GM06990 (cell line): ENCODE data around the gene CYRIA.

Experiments
- DNase-seq: peaks from one replicate; pipeline ENCODE4 v3.0.0-alpha.2; 2011; ENCODE audit not compliant: insufficient read length; ENCODE audit errors: extremely low read depth
- H3K27me3 ChIP-seq: replicated peaks from 2 replicates; pipeline ENCODE4 v1.6.0; 2011; ENCODE audit warnings: low read length; ENCODE audit not compliant: control insufficient read depth, insufficient read depth
- H3K36me3 ChIP-seq: 2 replicates; pipeline ENCODE4 v1.5.1; 2011; ENCODE audit warnings: low read length; ENCODE audit not compliant: control insufficient read depth, insufficient read depth
- H3K4me3 ChIP-seq: replicated peaks from 2 replicates; pipeline ENCODE4 v1.5.1; 2011; ENCODE audit warnings: low read depth, mild to moderate bottlenecking, control low read depth, low read length
- TF ChIP-seq, protein P1 (sequence below): IDR thresholded peaks from 2 replicates; pipeline ENCODE4 v1.5.1; 2011; ENCODE audit warnings: low read length, control low read depth, mild to moderate bottlenecking, inconsistent platforms; ENCODE audit not compliant: insufficient read depth, poor library complexity, severe bottlenecking

CYRIA gene

DNA sequence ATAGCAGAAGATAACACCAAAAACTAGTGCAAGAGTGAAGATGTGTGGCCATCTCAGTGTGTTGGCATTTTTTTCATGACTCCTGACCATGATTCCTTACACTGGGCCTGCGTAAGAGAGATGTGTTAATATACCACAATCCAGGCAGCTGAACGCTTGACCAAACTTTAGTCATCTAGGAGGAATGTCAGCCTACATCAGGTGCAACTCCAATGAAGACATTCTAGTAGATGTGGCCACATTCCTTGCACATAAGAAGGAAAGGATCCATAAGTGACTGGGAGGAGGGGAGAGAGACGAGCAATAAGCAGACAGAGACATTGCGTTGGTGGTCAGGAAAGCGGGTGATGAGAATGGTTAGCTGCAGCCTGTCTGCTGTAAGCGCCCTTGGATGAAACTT is 42.6 kb downstream of the CYRIA start:
- TF ChIP-seq, protein P1, sequence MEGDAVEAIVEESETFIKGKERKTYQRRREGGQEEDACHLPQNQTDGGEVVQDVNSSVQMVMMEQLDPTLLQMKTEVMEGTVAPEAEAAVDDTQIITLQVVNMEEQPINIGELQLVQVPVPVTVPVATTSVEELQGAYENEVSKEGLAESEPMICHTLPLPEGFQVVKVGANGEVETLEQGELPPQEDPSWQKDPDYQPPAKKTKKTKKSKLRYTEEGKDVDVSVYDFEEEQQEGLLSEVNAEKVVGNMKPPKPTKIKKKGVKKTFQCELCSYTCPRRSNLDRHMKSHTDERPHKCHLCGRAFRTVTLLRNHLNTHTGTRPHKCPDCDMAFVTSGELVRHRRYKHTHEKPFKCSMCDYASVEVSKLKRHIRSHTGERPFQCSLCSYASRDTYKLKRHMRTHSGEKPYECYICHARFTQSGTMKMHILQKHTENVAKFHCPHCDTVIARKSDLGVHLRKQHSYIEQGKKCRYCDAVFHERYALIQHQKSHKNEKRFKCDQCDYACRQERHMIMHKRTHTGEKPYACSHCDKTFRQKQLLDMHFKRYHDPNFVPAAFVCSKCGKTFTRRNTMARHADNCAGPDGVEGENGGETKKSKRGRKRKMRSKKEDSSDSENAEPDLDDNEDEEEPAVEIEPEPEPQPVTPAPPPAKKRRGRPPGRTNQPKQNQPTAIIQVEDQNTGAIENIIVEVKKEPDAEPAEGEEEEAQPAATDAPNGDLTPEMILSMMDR: no peak
- Histone ChIP-seq H3K36me3 (no peaks in the 10 kb centered on the region), H3K27me3 (peaks cover 4% of the 10 kb centered on the region), H3K4me3 (no peak overlapping the region)
- DNase-seq: no peak

DNA sequence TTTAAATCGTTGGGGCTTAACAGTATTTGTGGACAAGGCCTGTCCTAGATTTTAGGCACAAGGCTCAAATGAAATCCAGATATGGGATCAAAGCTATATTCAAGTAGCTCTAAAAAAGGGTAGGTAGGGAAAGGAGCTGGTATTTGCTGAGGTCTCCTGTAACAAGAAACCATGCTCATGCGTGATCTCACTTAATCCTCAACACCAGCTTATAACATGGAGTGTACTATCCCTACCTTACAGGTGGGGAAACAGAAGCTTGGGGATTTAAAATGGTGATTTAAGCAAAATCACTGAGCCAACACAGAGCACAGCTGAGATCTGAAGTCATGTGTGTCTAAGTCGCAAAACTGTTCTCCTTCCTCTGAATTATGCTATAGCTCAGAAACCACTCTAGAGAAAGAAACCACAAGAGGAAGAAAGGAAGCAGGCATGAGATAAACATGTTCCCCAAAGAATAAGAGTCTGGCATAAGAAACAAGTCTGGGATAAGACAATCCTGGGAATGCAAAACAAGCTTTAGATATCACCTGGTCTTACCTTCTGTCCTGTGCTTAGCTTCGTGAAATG is 43.1 kb downstream of the CYRIA start:
- peaks cover 4% of the 10 kb centered on the region for H3K27me3 ChIP-seq
- DNase-seq: no peak
- TF ChIP-seq, protein P1: no peak
- no peak overlapping the region for H3K4me3 ChIP-seq
- no peaks in the 10 kb centered on the region for H3K36me3 ChIP-seq

DNA sequence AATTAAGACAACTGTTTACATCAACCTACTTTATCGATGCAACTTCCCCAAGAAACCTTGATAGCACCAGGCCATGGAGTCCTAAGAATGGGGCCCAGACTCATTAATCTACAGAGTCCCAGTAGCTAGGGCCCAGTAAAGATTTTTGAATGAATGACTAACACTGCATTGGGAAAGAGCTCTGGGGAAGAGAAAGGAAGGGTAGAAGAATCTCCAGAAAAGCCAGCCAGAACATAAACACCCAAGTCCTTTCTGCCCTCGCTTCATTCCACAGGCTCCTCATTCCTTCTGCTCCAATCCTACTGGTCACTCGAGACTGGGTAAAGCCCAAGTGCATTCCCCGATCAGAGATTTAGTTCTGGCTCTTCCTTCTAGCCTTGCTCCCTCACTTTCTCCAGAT is 44.3 kb downstream of the CYRIA start:
- H3K27me3 ChIP-seq: peaks cover 4% of the 10 kb centered on the region
- DNase-seq: no peak
- H3K4me3 ChIP-seq: no peak overlapping the region
- no peaks in the 10 kb centered on the region for H3K36me3 ChIP-seq
- TF ChIP-seq, protein P1: no peak

DNA sequence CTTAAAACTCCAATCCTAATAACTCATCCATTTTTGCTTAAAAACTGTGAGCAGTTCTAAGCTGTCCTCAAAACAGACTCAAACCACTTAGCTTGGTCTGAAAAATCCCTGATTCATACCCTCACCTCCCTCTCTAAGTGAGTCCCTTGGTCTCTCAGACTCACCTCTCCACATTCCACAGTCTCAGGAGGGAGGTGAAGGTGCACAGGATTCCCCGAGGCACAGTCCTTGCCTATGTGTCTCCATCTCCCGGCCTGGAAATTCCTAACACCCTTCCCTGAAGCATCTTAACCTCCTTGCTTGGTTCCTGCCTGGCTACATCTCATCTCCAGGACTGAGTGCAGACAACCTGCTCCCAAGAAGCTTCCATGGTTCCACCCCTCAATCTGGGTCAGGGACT is 45.0 kb downstream of the CYRIA start:
- Histone ChIP-seq H3K4me3 (no peak overlapping the region), H3K36me3 (no peaks in the 10 kb centered on the region), H3K27me3 (peaks cover 4% of the 10 kb centered on the region)
- TF ChIP-seq, protein P1: no peak
- DNase-seq: no peak

DNA sequence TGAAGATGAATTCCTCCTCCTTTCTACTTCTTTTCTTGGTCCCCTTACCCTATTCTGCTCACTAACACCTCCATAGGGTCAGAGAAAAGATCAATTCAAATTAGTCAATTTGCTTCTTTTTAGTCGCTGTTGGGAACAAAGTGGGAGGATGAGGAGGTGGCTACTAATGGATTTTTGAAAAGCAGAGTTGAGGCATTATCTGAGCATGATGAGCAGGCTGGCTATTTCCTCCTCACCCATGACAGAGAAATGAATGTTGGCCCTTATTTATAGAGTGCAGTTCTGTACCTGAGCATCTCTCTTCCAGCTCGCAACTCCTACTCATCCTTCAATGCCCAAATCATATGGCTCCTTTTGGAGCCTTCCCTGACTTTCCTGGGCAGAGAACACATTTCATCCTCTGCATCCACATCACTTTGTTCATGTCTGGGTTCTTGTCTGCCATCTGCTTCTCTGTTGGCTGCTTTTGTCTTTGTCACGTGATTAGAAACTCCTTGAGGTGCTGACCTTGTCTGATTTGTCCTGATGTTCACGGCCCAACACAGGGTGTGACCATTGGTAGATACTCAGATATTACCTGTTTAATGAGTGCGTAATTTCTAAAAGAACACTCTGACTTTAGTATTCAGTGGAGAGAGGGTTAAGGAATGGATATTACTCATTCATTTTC is 45.9 kb downstream of the CYRIA start:
- TF ChIP-seq, protein P1: no peak
- no peak for DNase-seq
- Histone ChIP-seq H3K4me3 (no peak overlapping the region), H3K36me3 (no peaks in the 10 kb centered on the region), H3K27me3 (peaks cover 4% of the 10 kb centered on the region)
